Measurements from ENCODE around the gene APBB2.
"Not testable (repeated sequence)": the region's sequence is repeated elsewhere in the genome, so short reads cannot be mapped to it uniquely, and the experiment has no call there.

DNA sequence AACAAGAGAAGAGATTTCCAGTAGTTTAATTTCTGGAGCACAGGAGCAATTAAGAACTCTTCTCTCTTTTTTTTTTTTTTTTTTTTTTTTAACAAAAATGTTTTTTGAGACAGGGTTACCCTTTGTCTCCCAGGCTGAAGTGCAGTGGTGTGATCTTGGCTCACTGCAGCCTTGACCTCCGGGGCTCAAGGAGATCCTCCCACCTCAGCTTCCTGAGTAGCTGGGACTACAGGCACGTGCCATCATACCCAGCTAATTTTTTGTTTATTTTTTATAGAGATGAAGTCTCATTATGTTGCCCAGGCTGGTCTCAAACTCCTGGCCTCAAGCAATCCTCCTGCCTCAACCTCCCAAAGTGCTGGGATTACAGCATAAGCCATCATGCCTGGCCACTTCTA is 221.0 kb downstream of the APBB2 start:
- TF ChIP-seq, protein P1, sequence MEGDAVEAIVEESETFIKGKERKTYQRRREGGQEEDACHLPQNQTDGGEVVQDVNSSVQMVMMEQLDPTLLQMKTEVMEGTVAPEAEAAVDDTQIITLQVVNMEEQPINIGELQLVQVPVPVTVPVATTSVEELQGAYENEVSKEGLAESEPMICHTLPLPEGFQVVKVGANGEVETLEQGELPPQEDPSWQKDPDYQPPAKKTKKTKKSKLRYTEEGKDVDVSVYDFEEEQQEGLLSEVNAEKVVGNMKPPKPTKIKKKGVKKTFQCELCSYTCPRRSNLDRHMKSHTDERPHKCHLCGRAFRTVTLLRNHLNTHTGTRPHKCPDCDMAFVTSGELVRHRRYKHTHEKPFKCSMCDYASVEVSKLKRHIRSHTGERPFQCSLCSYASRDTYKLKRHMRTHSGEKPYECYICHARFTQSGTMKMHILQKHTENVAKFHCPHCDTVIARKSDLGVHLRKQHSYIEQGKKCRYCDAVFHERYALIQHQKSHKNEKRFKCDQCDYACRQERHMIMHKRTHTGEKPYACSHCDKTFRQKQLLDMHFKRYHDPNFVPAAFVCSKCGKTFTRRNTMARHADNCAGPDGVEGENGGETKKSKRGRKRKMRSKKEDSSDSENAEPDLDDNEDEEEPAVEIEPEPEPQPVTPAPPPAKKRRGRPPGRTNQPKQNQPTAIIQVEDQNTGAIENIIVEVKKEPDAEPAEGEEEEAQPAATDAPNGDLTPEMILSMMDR (conservative IDR thresholded peaks at IDR 0.05) = not testable (repeated sequence)
- not testable (repeated sequence) for TF ChIP-seq EZH2 (IDR thresholded peaks at IDR 0.05; ENCODE audit: low read depth)
